GM23338 (cell line): Measurements from ENCODE around the gene OGT. TPM values are rescaled to one million over a fixed set of nuclear protein-coding genes. Genes with fewer than 3 reads are reported as not detected.

Experiments used
- ATAC-seq: fragments of 200-7000 bp; cut with Tn5 transposase; 3 replicates; pipeline ENCODE4 v1.9.1; 2020
- DNase-seq: peaks from one replicate; pipeline ENCODE4 v3.0.0-alpha.2; 2015; ENCODE audit warnings: low spot score
- H2AFZ ChIP-seq: fragments of 200-600 bp; sonication (generic); 2 replicates; pipeline ENCODE4 v1.8.0; 2016; ENCODE audit warnings: antibody characterized with exemption, mild to moderate bottlenecking, moderate library complexity
- H3F3A ChIP-seq: fragments of 200-600 bp; sonication (generic); replicated peaks from 2 replicates; pipeline ENCODE4 v1.8.0; 2017; ENCODE audit warnings: antibody characterized with exemption, mixed run types, low read depth
- H3K27ac ChIP-seq: fragments of 200-600 bp; sonication (generic); 2 replicates; pipeline ENCODE4 v1.6.1; 2016; ENCODE audit warnings: low read depth
- H3K27me3 ChIP-seq: fragments of 200-600 bp; sonication (generic); 2 replicates; pipeline ENCODE4 v1.8.0; 2016; ENCODE audit warnings: mild to moderate bottlenecking, mixed run types, moderate library complexity; ENCODE audit not compliant: insufficient read depth
- H3K36me3 ChIP-seq: fragments of 200-600 bp; sonication (generic); 2 replicates; pipeline ENCODE4 v1.8.0; 2016; ENCODE audit warnings: mild to moderate bottlenecking; ENCODE audit not compliant: insufficient read depth
- H3K4me1 ChIP-seq: fragments of 200-600 bp; sonication (generic); 2 replicates; pipeline ENCODE4 v1.8.0; 2016; ENCODE audit warnings: mild to moderate bottlenecking, moderate library complexity; ENCODE audit not compliant: insufficient read depth
- H3K4me2 ChIP-seq: fragments of 200-600 bp; sonication (generic); 2 replicates; pipeline ENCODE4 v1.7.1; 2017; ENCODE audit warnings: mixed run types
- H3K4me3 ChIP-seq: fragments of 200-600 bp; sonication (generic); 2 replicates; pipeline ENCODE4 v1.6.1; 2016; ENCODE audit warnings: mixed run types
- H3K79me2 ChIP-seq: fragments of 200-600 bp; sonication (generic); replicated peaks from 2 replicates; pipeline ENCODE4 v1.8.0; 2017; ENCODE audit warnings: mild to moderate bottlenecking; ENCODE audit not compliant: insufficient read depth
- H3K9me2 ChIP-seq: fragments of 200-600 bp; sonication (generic); 2 replicates; pipeline ENCODE4 v1.8.0; 2017; ENCODE audit not compliant: insufficient read depth
- H4K20me1 ChIP-seq: fragments of 200-600 bp; sonication (generic); replicated peaks from 2 replicates; pipeline ENCODE4 v1.8.0; 2017; ENCODE audit warnings: mild to moderate bottlenecking; ENCODE audit not compliant: insufficient read depth
- H3K27ac Mint-ChIP-seq: 2 replicates; pipeline ENCODE4 v1.8.0; 2020; ENCODE audit warnings: inconsistent platforms, mild to moderate bottlenecking, moderate library complexity, mixed read lengths
- H3K27me3 Mint-ChIP-seq: 3 replicates; pipeline ENCODE4 v1.8.0; 2022; ENCODE audit warnings: low read depth, mild to moderate bottlenecking, moderate library complexity, mixed read lengths, inconsistent platforms; ENCODE audit not compliant: insufficient read depth, poor library complexity
- H3K36me3 Mint-ChIP-seq: 3 replicates; pipeline ENCODE4 v1.8.0; 2021; ENCODE audit warnings: low read depth, mild to moderate bottlenecking, inconsistent platforms, moderate library complexity, mixed read lengths
- H3K4me1 Mint-ChIP-seq: 3 replicates; pipeline ENCODE4 v1.8.0; 2020; ENCODE audit warnings: mild to moderate bottlenecking, inconsistent platforms, mixed read lengths
- H3K4me3 Mint-ChIP-seq: 3 replicates; pipeline ENCODE4 v1.8.0; 2021; ENCODE audit warnings: moderate library complexity, mild to moderate bottlenecking, inconsistent platforms, mixed read lengths
- H3K9me3 Mint-ChIP-seq: 3 replicates; pipeline ENCODE4 v1.8.0; 2020; ENCODE audit warnings: moderate library complexity, mild to moderate bottlenecking, inconsistent platforms, mixed read lengths
- JUNB ChIP-seq: IDR thresholded peaks from one replicate; pipeline ENCODE4 v1.6.1; 2016; ENCODE audit warnings: antibody characterized with exemption; ENCODE audit not compliant: unreplicated experiment
- ZNF462 ChIP-seq: fragments of 250-450 bp; sonication (Bioruptor Pico); IDR thresholded peaks from 2 replicates; pipeline ENCODE4 v1.5.0; 2020; ENCODE audit warnings: mild to moderate bottlenecking, moderate library complexity
- polyA plus RNA-seq: library from polyadenylated mRNA; unstranded; fragments of >200 nt; fragmentation: Nextera tagmentation; extraction: Ambion mirVana; gene quantifications from 2 replicates; pipeline ENCODE4 v1.2.1, GENCODE V29; 2016
- total RNA-seq: library from RNA; depleted of rRNA; stranded (reverse); fragments of >200 nt; shearing (Covaris generic); gene quantifications from 2 replicates; pipeline ENCODE4 v1.2.3, GENCODE V29; 2014
- TF ChIP-seq, protein P1 (sequence below): IDR thresholded peaks from one replicate; pipeline ENCODE4 v1.6.1; 2018; ENCODE audit warnings: antibody characterized with exemption; ENCODE audit not compliant: unreplicated experiment

The OGT gene
- total and polyA plus RNA-seq, 2 experiments from 2014 or later = 43.3 to 163 TPM

DNA sequence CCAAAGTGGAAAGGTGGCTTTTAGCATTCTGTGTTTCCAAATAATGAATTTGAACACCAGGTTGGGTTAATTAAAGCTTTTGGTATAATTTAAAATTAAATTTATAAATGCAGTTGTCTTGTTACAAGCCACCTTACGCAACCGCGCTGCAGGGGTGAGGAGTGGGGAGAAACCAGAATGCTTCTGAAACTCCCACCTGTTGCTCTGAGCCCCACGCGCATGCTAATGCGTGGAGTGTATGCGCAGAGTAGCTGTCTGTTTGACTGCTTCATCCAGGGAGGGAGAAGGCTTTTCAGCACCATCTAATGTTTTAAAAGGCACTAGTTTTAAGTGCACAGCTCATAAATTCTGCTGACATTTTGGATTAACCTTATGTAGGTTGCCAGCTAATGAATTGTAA, 12.5 kb downstream of the OGT start:
- Histone ChIP-seq H3K9me2 (no peaks in the 10 kb centered on the region), H2AFZ (no peak overlapping the region), H3K4me3 (no peak overlapping the region), H3K27ac (0 out of 2 replicates have a peak overlapping the region, but pooled peaks have one; percentile 32), H3K4me2 (no peak overlapping the region), H3K36me3 (peaks cover 16% of the 10 kb centered on the region; the same call in 1 of the 2 replicates), H3K27me3 (no peaks in the 10 kb centered on the region), H3F3A (no peaks in the 10 kb centered on the region), H4K20me1 (peaks cover 29% of the 10 kb centered on the region), H3K4me1 (peaks cover 25% of the 10 kb centered on the region), H3K79me2 (peaks cover 85% of the 10 kb centered on the region)
- TF ChIP-seq ZNF462 (CRISPR knock-in tag) = no peak
- TF ChIP-seq, protein P1, sequence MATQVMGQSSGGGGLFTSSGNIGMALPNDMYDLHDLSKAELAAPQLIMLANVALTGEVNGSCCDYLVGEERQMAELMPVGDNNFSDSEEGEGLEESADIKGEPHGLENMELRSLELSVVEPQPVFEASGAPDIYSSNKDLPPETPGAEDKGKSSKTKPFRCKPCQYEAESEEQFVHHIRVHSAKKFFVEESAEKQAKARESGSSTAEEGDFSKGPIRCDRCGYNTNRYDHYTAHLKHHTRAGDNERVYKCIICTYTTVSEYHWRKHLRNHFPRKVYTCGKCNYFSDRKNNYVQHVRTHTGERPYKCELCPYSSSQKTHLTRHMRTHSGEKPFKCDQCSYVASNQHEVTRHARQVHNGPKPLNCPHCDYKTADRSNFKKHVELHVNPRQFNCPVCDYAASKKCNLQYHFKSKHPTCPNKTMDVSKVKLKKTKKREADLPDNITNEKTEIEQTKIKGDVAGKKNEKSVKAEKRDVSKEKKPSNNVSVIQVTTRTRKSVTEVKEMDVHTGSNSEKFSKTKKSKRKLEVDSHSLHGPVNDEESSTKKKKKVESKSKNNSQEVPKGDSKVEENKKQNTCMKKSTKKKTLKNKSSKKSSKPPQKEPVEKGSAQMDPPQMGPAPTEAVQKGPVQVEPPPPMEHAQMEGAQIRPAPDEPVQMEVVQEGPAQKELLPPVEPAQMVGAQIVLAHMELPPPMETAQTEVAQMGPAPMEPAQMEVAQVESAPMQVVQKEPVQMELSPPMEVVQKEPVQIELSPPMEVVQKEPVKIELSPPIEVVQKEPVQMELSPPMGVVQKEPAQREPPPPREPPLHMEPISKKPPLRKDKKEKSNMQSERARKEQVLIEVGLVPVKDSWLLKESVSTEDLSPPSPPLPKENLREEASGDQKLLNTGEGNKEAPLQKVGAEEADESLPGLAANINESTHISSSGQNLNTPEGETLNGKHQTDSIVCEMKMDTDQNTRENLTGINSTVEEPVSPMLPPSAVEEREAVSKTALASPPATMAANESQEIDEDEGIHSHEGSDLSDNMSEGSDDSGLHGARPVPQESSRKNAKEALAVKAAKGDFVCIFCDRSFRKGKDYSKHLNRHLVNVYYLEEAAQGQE = no peak
- TF ChIP-seq JUNB = no peak
- no peak for DNase-seq
- Mint-ChIP-seq H3K4me3 (no peak overlapping the region), H3K4me1 (peaks cover 37% of the 10 kb centered on the region), H3K27me3 (peaks cover 4% of the 10 kb centered on the region), H3K36me3 (peaks cover 61% of the 10 kb centered on the region), H3K27ac (no peak overlapping the region), H3K9me3 (no peaks in the 10 kb centered on the region)
- peak; percentile 40; the same call in 2 of the 3 replicates for ATAC-seq
